Measurements from ENCODE around the gene FRMD5. TPM values are rescaled to one million over a fixed set of nuclear protein-coding genes. Genes with fewer than 3 reads are reported as not detected.

FRMD5 gene
- total and polyA plus RNA-seq, 2 donors (not counting 1 experiment from before 2014, with no cell fraction given), result 1.9 to 4.3 TPM

DNA sequence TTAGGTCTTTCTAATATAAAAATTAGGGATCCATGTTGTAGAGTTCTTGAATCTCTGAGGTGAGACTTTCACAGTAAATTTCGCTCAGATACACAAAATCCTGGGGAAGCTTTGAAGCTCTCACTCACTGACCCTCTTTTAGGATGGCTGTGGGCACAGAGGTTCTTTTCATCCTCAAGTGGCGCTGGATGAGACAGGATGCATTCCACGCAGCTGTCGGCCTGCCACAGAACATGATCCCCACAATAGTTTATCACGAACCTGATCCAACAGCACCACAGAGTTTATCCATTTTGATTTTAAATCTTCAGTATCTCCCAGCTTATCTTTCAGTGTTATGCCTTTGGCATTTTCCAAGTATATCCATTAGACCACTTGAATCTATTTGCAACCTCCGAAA lies 276.4 kb downstream of the FRMD5 start:
- no peaks in the 10 kb centered on the region for H4K20me1 ChIP-seq (ENCODE audit: control insufficient read depth, extremely low read depth, insufficient read depth, low read length)
- H3K4me1 ChIP-seq (ENCODE audit: control insufficient read depth, extremely low read depth, insufficient read depth, low read length), result peaks cover 5% of the 10 kb centered on the region
- no peaks in the 10 kb centered on the region for H3K79me2 ChIP-seq (ENCODE audit: control insufficient read depth, insufficient read depth, low read length)
- H3K4me3 ChIP-seq (replicated peaks in 1 of 4; ENCODE audit: control extremely low read depth in 1 of 4, insufficient read depth in 1 of 4, low read depth in 3 of 4, low read length in 4 of 4), result no peak overlapping the region
- no peak overlapping the region for H3K27ac ChIP-seq (ENCODE audit: insufficient read depth, low read length)
- H3K4me2 ChIP-seq (ENCODE audit: extremely low read depth, insufficient read depth, low read length), result no peak overlapping the region
- H2AFZ ChIP-seq (ENCODE audit: low read length), result no peak overlapping the region
- TF ChIP-seq EZH2 (IDR thresholded peaks at IDR 0.05; ENCODE audit: low read length, missing control alignments), result no peak
- TF ChIP-seq, protein P1, sequence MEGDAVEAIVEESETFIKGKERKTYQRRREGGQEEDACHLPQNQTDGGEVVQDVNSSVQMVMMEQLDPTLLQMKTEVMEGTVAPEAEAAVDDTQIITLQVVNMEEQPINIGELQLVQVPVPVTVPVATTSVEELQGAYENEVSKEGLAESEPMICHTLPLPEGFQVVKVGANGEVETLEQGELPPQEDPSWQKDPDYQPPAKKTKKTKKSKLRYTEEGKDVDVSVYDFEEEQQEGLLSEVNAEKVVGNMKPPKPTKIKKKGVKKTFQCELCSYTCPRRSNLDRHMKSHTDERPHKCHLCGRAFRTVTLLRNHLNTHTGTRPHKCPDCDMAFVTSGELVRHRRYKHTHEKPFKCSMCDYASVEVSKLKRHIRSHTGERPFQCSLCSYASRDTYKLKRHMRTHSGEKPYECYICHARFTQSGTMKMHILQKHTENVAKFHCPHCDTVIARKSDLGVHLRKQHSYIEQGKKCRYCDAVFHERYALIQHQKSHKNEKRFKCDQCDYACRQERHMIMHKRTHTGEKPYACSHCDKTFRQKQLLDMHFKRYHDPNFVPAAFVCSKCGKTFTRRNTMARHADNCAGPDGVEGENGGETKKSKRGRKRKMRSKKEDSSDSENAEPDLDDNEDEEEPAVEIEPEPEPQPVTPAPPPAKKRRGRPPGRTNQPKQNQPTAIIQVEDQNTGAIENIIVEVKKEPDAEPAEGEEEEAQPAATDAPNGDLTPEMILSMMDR (conservative IDR thresholded peaks at IDR 0.05 in 1 of 2, IDR thresholded peaks at IDR 0.05 in 1 of 2; ENCODE audit: low read depth in 1 of 2, low read length in 2 of 2), result no peak
- DNase-seq (ENCODE audit: low read depth in 2 of 2), result no peak
- no peaks in the 10 kb centered on the region for H3K27me3 ChIP-seq (ENCODE audit: control insufficient read depth, insufficient read depth, low read length)
- H3K36me3 ChIP-seq (ENCODE audit: control insufficient read depth, insufficient read depth, low read length), result no peaks in the 10 kb centered on the region
- no peak overlapping the region for H3K9ac ChIP-seq (ENCODE audit: insufficient read depth, low read length)
- no peaks in the 10 kb centered on the region for H3K9me3 ChIP-seq (ENCODE audit: control insufficient read depth, insufficient read depth, low read depth, low read length)

- Histone ChIP-seq H4K20me1 (ENCODE audit: control insufficient read depth, extremely low read depth, insufficient read depth, low read length) (no peaks in the 10 kb centered on the region), H3K79me2 (ENCODE audit: control insufficient read depth, insufficient read depth, low read length) (no peaks in the 10 kb centered on the region), H3K4me1 (ENCODE audit: control insufficient read depth, extremely low read depth, insufficient read depth, low read length) (peaks cover 23% of the 10 kb centered on the region), H3K4me3 (replicated peaks in 1 of 4; ENCODE audit: control extremely low read depth in 1 of 4, insufficient read depth in 1 of 4, low read depth in 3 of 4, low read length in 4 of 4) (no peak overlapping the region), H3K4me2 (ENCODE audit: extremely low read depth, insufficient read depth, low read length) (no peak overlapping the region), H3K9me3 (ENCODE audit: control insufficient read depth, insufficient read depth, low read depth, low read length) (no peaks in the 10 kb centered on the region), H3K36me3 (ENCODE audit: control insufficient read depth, insufficient read depth, low read length) (no peaks in the 10 kb centered on the region), H3K27me3 (ENCODE audit: control insufficient read depth, insufficient read depth, low read length) (no peaks in the 10 kb centered on the region), H3K9ac (ENCODE audit: insufficient read depth, low read length) (no peak overlapping the region), H2AFZ (ENCODE audit: low read length) (no peak overlapping the region), H3K27ac (ENCODE audit: insufficient read depth, low read length) (no peak overlapping the region)
- TF ChIP-seq EZH2 (IDR thresholded peaks at IDR 0.05; ENCODE audit: low read length, missing control alignments), result no peak
- TF ChIP-seq, protein P1 (conservative IDR thresholded peaks at IDR 0.05 in 1 of 2, IDR thresholded peaks at IDR 0.05 in 1 of 2; ENCODE audit: low read depth in 1 of 2, low read length in 2 of 2), result no peak
- no peak for DNase-seq (ENCODE audit: low read depth in 2 of 2)
These were observed 278.8 kb downstream of the FRMD5 start for GRCh38 chr15:43916326-43916660.

DNA sequence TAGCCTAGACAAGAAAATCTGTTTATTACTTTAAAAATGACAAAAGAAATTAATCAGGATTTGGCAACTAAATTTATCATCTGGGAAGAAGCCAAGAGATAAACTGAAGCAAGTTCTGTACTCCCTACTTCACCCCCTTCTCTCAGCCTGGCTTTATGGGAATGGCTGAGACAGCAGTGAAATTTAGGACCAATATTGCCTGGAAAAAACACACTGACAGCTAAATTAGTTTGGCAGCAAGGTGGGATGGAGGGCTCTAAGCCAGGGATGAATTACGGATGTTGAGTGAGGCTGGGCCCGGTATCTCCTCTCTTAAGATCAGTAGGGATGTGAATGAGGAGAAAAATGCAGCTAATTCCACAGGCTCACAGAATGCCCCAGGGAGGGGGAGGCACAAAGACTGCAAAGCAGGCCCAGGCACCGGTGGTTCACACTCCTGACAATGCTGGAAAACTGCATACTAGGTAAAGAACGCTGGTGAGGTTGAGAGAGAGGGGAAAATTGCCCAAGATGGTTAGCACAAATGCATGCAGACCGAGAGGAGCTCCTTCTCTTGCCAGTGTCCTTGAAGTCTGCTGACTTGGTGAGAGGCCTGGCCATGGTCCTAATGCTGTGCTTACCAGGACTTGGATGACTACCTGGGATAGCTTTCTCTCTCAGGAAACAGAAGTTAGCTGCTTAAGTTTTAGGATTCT lies 279.3 kb downstream of the FRMD5 start:
- H4K20me1 ChIP-seq (ENCODE audit: control insufficient read depth, extremely low read depth, insufficient read depth, low read length), result no peaks in the 10 kb centered on the region
- H3K4me3 ChIP-seq (replicated peaks in 1 of 4; ENCODE audit: control extremely low read depth in 1 of 4, insufficient read depth in 1 of 4, low read depth in 3 of 4, low read length in 4 of 4), result no peak overlapping the region
- TF ChIP-seq EZH2 (IDR thresholded peaks at IDR 0.05; ENCODE audit: low read length, missing control alignments), result no peak
- TF ChIP-seq, protein P1 (conservative IDR thresholded peaks at IDR 0.05 in 1 of 2, IDR thresholded peaks at IDR 0.05 in 1 of 2; ENCODE audit: low read depth in 1 of 2, low read length in 2 of 2), result no peak
- no peaks in the 10 kb centered on the region for H3K36me3 ChIP-seq (ENCODE audit: control insufficient read depth, insufficient read depth, low read length)
- no peaks in the 10 kb centered on the region for H3K79me2 ChIP-seq (ENCODE audit: control insufficient read depth, insufficient read depth, low read length)
- DNase-seq (ENCODE audit: low read depth in 2 of 2), result no peak
- H3K4me1 ChIP-seq (ENCODE audit: control insufficient read depth, extremely low read depth, insufficient read depth, low read length), result peaks cover 28% of the 10 kb centered on the region
- no peaks in the 10 kb centered on the region for H3K27me3 ChIP-seq (ENCODE audit: control insufficient read depth, insufficient read depth, low read length)
- no peak overlapping the region for H3K4me2 ChIP-seq (ENCODE audit: extremely low read depth, insufficient read depth, low read length)
- no peaks in the 10 kb centered on the region for H3K9me3 ChIP-seq (ENCODE audit: control insufficient read depth, insufficient read depth, low read depth, low read length)
- no peak overlapping the region for H2AFZ ChIP-seq (ENCODE audit: low read length)
- no peak overlapping the region for H3K27ac ChIP-seq (ENCODE audit: insufficient read depth, low read length)
- no peak overlapping the region for H3K9ac ChIP-seq (ENCODE audit: insufficient read depth, low read length)

Data from fibroblast of lung (primary cell).